Smooth muscle cell (in vitro differentiated cells): ENCODE data around the gene LCORL. TPM values are rescaled to one million over a fixed set of nuclear protein-coding genes. Genes with fewer than 3 reads are reported as not detected.

Experiments
- DNase-seq: peaks from one replicate; lab custom pipeline; 2025; ENCODE audit not compliant: unreplicated experiment; lab: John Stamatoyannopoulos, UW
- H2AFZ ChIP-seq: fragments of 200-600 bp; sonication (generic); 2 replicates; pipeline ENCODE4 v1.6.0; 2016; ENCODE audit warnings: antibody characterized with exemption, low read depth, mild to moderate bottlenecking
- H3F3A ChIP-seq: fragments of 200-600 bp; sonication (generic); 2 replicates; pipeline ENCODE4 v1.6.0; 2017; ENCODE audit warnings: antibody characterized with exemption, low read depth
- H3K27ac ChIP-seq: fragments of 200-600 bp; sonication (generic); 2 replicates; pipeline ENCODE4 v1.5.1; 2016; ENCODE audit warnings: low read depth, mild to moderate bottlenecking
- H3K27me3 ChIP-seq: fragments of 200-600 bp; sonication (generic); 2 replicates; pipeline ENCODE4 v1.6.1; 2016; ENCODE audit warnings: low read depth, mild to moderate bottlenecking
- H3K36me3 ChIP-seq: fragments of 200-600 bp; sonication (generic); 2 replicates; pipeline ENCODE4 v1.5.1; 2016; ENCODE audit warnings: low read depth
- H3K4me1 ChIP-seq: fragments of 200-600 bp; sonication (generic); 2 replicates; pipeline ENCODE4 v1.5.1; 2016; ENCODE audit warnings: low read depth
- H3K4me2 ChIP-seq: fragments of 200-600 bp; sonication (generic); 2 replicates; pipeline ENCODE4 v1.6.0; 2016; ENCODE audit warnings: mild to moderate bottlenecking
- H3K4me3 ChIP-seq: fragments of 200-600 bp; sonication (generic); 2 replicates; pipeline ENCODE4 v1.5.1; 2016; ENCODE audit warnings: mild to moderate bottlenecking
- H3K79me2 ChIP-seq: fragments of 200-600 bp; sonication (generic); 2 replicates; pipeline ENCODE4 v1.6.0; 2016; ENCODE audit warnings: low read depth, mild to moderate bottlenecking
- H3K9ac ChIP-seq: fragments of 200-600 bp; sonication (generic); 2 replicates; pipeline ENCODE4 v1.6.0; 2016; ENCODE audit warnings: low read depth
- H3K9me3 ChIP-seq: fragments of 200-600 bp; sonication (generic); replicated peaks from 2 replicates; pipeline ENCODE4 v1.5.1; 2016; ENCODE audit warnings: low read depth
- H4K20me1 ChIP-seq: fragments of 200-600 bp; sonication (generic); 2 replicates; pipeline ENCODE4 v1.6.0; 2016; ENCODE audit warnings: low read depth
- CTCF ChIP-seq: fragments of 200-600 bp; sonication (generic); IDR thresholded peaks from 2 replicates; pipeline ENCODE4 v1.5.1; 2017; ENCODE audit warnings: borderline replicate concordance, mild to moderate bottlenecking, antibody characterized with exemption; ENCODE audit not compliant: insufficient read depth, poor library complexity, severe bottlenecking
- WGBS: methylation state at CpG from one replicate; pipeline ENCODE4 v1.1.7; 2016; ENCODE audit warnings: low lambda C conversion rate; 5-methylcytosine and 5-hydroxymethylcytosine counted together
- polyA plus RNA-seq: library from polyadenylated mRNA; unstranded; fragments of >200 nt; fragmentation: Nextera tagmentation; extraction: Ambion mirVana; gene quantifications from 2 replicates; pipeline ENCODE4 v1.2.1, GENCODE V29; 2016
- total RNA-seq: library from RNA; depleted of rRNA; stranded (reverse); fragments of >200 nt; gene quantifications from 2 replicates; pipeline ENCODE4 v1.2.3, GENCODE V29; 2014

Gene LCORL
- total and polyA plus RNA-seq, 2 experiments from 2014 or later: 11.2 to 16.6 TPM

DNA sequence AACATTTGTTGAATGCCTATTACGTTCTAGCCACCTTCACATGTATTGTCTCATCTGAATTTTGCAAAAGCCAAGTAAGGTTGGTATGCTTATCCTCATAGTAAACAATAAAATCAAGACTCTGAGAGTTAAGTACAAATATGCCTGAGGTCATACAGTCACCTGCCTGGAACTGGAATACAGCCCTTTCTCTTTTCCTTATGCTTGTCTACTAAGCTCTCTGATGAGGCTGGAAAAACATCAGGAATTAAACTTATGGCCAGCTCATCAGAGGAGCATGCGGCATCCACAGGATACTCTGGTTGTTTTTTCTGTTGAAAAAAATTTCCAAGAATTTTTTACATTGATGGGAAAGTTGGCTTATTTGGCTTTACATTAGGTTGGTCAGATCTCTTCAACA is 175.3 kb downstream of the LCORL start:
- H3K4me2 ChIP-seq: no peak overlapping the region
- no peak overlapping the region for H3K4me3 ChIP-seq
- peaks cover 5% of the 10 kb centered on the region for H3K36me3 ChIP-seq
- H3K27ac ChIP-seq: no peak overlapping the region
- DNase-seq: no peak
- H4K20me1 ChIP-seq: no peaks in the 10 kb centered on the region
- no peaks in the 10 kb centered on the region for H3K79me2 ChIP-seq
- TF ChIP-seq CTCF: no peak
- H3K27me3 ChIP-seq: no peaks in the 10 kb centered on the region
- H3K9me3 ChIP-seq: no peaks in the 10 kb centered on the region
- H3F3A ChIP-seq: no peaks in the 10 kb centered on the region
- no peak overlapping the region for H3K9ac ChIP-seq
- H2AFZ ChIP-seq: no peak overlapping the region
- no peaks in the 10 kb centered on the region for H3K4me1 ChIP-seq
- 77% methylated on average over 2 of the region's 2 CpGs for WGBS

GRCh38 chr4:17823871-17824669 is 197.5 kb downstream of the LCORL start:
- H3K36me3 ChIP-seq: no peaks in the 10 kb centered on the region
- peaks cover 12% of the 10 kb centered on the region for H3K79me2 ChIP-seq
- no peak overlapping the region for H3K27ac ChIP-seq
- H3K4me3 ChIP-seq: no peak overlapping the region
- no peak overlapping the region for H2AFZ ChIP-seq
- no peaks in the 10 kb centered on the region for H4K20me1 ChIP-seq
- no peaks in the 10 kb centered on the region for H3K9me3 ChIP-seq
- no peaks in the 10 kb centered on the region for H3K27me3 ChIP-seq
- TF ChIP-seq CTCF: no peak
- no peak overlapping the region for H3K4me2 ChIP-seq
- H3K9ac ChIP-seq: no peak overlapping the region
- DNase-seq: no peak
- no peaks in the 10 kb centered on the region for H3K4me1 ChIP-seq
- H3F3A ChIP-seq: no peaks in the 10 kb centered on the region
- 92% methylated on average over 1 of the region's 1 CpG for WGBS

- Histone ChIP-seq H3K9ac (no peak overlapping the region), H3K27me3 (no peaks in the 10 kb centered on the region), H3F3A (no peaks in the 10 kb centered on the region), H3K9me3 (no peaks in the 10 kb centered on the region), H3K4me2 (no peak overlapping the region), H3K79me2 (peaks cover 53% of the 10 kb centered on the region), H3K36me3 (no peaks in the 10 kb centered on the region), H3K4me1 (peaks cover 18% of the 10 kb centered on the region), H4K20me1 (no peaks in the 10 kb centered on the region), H2AFZ (peak overlapping the region; percentile 74), H3K4me3 (no peak overlapping the region), H3K27ac (no peak overlapping the region)
- 81% methylated on average over 5 of the region's 5 CpGs for WGBS
- TF ChIP-seq CTCF: peak; percentile 51
- DNase-seq: no peak
Observed at GRCh38 chr4:17817027-17817426, 204.5 kb downstream of the LCORL start.

- H2AFZ ChIP-seq: no peak overlapping the region
- no peak overlapping the region for H3K9ac ChIP-seq
- 97% methylated on average over 12 of the region's 12 CpGs for WGBS
- peaks cover 18% of the 10 kb centered on the region for H3K4me1 ChIP-seq
- no peak overlapping the region for H3K4me2 ChIP-seq
- TF ChIP-seq CTCF: no peak
- no peaks in the 10 kb centered on the region for H3K9me3 ChIP-seq
- no peaks in the 10 kb centered on the region for H4K20me1 ChIP-seq
- peaks cover 61% of the 10 kb centered on the region for H3K79me2 ChIP-seq
- no peak overlapping the region for H3K4me3 ChIP-seq
- no peaks in the 10 kb centered on the region for H3K36me3 ChIP-seq
- no peak overlapping the region for H3K27ac ChIP-seq
- DNase-seq: no peak
- no peaks in the 10 kb centered on the region for H3K27me3 ChIP-seq
- no peaks in the 10 kb centered on the region for H3F3A ChIP-seq
Observed at GRCh38 chr4:17816142-17816541, 205.4 kb downstream of the LCORL start.
